ENCODE data around the gene UGT1A8.
"Not testable (repeated sequence)": the region's sequence is repeated elsewhere in the genome, so short reads cannot be mapped to it uniquely, and the experiment has no call there.

GRCh38 chr2:233617476-233617875 is at the start of gene UGT1A8:
- not testable (repeated sequence) for TF ChIP-seq YY1 (IDR thresholded peaks at IDR 0.05; ENCODE audit: insufficient read depth, insufficient read length); ZNF274 (IDR thresholded peaks at IDR 0.05; ENCODE audit: low read depth, low read length); SUZ12 (IDR thresholded peaks at IDR 0.05; ENCODE audit: extremely low read depth, insufficient read depth, insufficient read length)

All from NT2/D1 (cell line).